Vagina (tissue), 2 donors: ENCODE data around the gene SIK3.

Experiments
- CTCF ChIP-seq, 3 experiments: fragments of 450-650 bp in 2 of 3; fragments of 200-600 bp in 1 of 3; sonication (generic) in 1 of 3; IDR thresholded peaks; one replicate each; pipeline ENCODE4 v1.5.1; 2017 to 2019; ENCODE audit warnings: antibody characterized with exemption in 3 of 3, mild to moderate bottlenecking in 2 of 3, moderate library complexity in 2 of 3
- POLR2AphosphoS5 ChIP-seq, 2 donors: sonication (generic); formaldehyde crosslinking; IDR thresholded peaks; one replicate each; pipeline ENCODE4 v1.9.0; 2017; ENCODE audit warnings: antibody characterized with exemption in 2 of 2, mild to moderate bottlenecking in 2 of 2, low read depth in 1 of 2; ENCODE audit not compliant: insufficient read depth in 1 of 2

GRCh38 chr11:116906479-116906878 is 191.7 kb downstream of the SIK3 start:
- no peak for TF ChIP-seq CTCF (IDR thresholded peaks at IDR 0.05)
- TF ChIP-seq POLR2AphosphoS5 (IDR thresholded peaks at IDR 0.05; ENCODE audit: insufficient read depth in 1 of 2, low read depth in 1 of 2), result no peak
